GM06990 (cell line): ENCODE results near the gene GRM7.

Source experiments
- DNase-seq: peaks from one replicate; pipeline ENCODE4 v3.0.0-alpha.2; 2011; ENCODE audit not compliant: insufficient read length; ENCODE audit errors: extremely low read depth
- H3K27me3 ChIP-seq: replicated peaks from 2 replicates; pipeline ENCODE4 v1.6.0; 2011; ENCODE audit warnings: low read length; ENCODE audit not compliant: control insufficient read depth, insufficient read depth
- H3K36me3 ChIP-seq: 2 replicates; pipeline ENCODE4 v1.5.1; 2011; ENCODE audit warnings: low read length; ENCODE audit not compliant: control insufficient read depth, insufficient read depth
- H3K4me3 ChIP-seq: replicated peaks from 2 replicates; pipeline ENCODE4 v1.5.1; 2011; ENCODE audit warnings: low read depth, mild to moderate bottlenecking, control low read depth, low read length
- CTCF ChIP-seq: IDR thresholded peaks from 2 replicates; pipeline ENCODE4 v1.5.1; 2011; ENCODE audit warnings: low read length, control low read depth, mild to moderate bottlenecking, inconsistent platforms; ENCODE audit not compliant: insufficient read depth, poor library complexity, severe bottlenecking

GRM7 gene

GRCh38 chr3:7241584-7242302 is 380.8 kb downstream of the GRM7 start:
- H3K27me3 ChIP-seq, result no peaks in the 10 kb centered on the region
- no peak for DNase-seq
- H3K36me3 ChIP-seq, result no peaks in the 10 kb centered on the region
- TF ChIP-seq CTCF, result no peak
- no peak overlapping the region for H3K4me3 ChIP-seq

- Histone ChIP-seq H3K4me3 (no peak overlapping the region), H3K36me3 (no peaks in the 10 kb centered on the region), H3K27me3 (no peaks in the 10 kb centered on the region)
- DNase-seq, result no peak
- no peak for TF ChIP-seq CTCF
These were observed 381.4 kb downstream of the GRM7 start for GRCh38 chr3:7242303-7242635.

GRCh38 chr3:7249493-7250076 is 388.7 kb downstream of the GRM7 start:
- H3K27me3 ChIP-seq, result no peaks in the 10 kb centered on the region
- H3K4me3 ChIP-seq, result no peak overlapping the region
- no peaks in the 10 kb centered on the region for H3K36me3 ChIP-seq
- no peak for TF ChIP-seq CTCF
- DNase-seq, result no peak

GRCh38 chr3:7254251-7254650 is 393.3 kb downstream of the GRM7 start:
- H3K27me3 ChIP-seq, result no peaks in the 10 kb centered on the region
- no peak overlapping the region for H3K4me3 ChIP-seq
- H3K36me3 ChIP-seq, result no peaks in the 10 kb centered on the region
- no peak for TF ChIP-seq CTCF
- DNase-seq, result no peak

GRCh38 chr3:7260975-7261374 is 400.1 kb downstream of the GRM7 start:
- no peaks in the 10 kb centered on the region for H3K36me3 ChIP-seq
- no peak for TF ChIP-seq CTCF
- no peak for DNase-seq

More at GRCh38 chr3:7260975-7261374, 400.1 kb downstream of the GRM7 start:
- no peak overlapping the region for H3K4me3 ChIP-seq
- H3K27me3 ChIP-seq, result no peaks in the 10 kb centered on the region
